SK-N-SH (cell line): Measurements from ENCODE around the gene GPR82.

Experiments
- CHD2 ChIP-seq: fragments of 150-350 bp; IDR thresholded peaks from 2 replicates; pipeline ENCODE4 v1.6.1; 2018; ENCODE audit warnings: low read length; ENCODE audit not compliant: partially characterized antibody
- CTCF ChIP-seq: fragments of 200-600 bp; sonication (generic); IDR thresholded peaks from 2 replicates; pipeline ENCODE4 v1.6.1; 2017; ENCODE audit warnings: antibody characterized with exemption, mild to moderate bottlenecking, moderate library complexity
- EP300 ChIP-seq, 2 experiments: IDR thresholded peaks; 2 replicates each; pipeline versions ENCODE4 v1.4.0 to v1.6.1; 2012; ENCODE audit warnings: borderline replicate concordance in 1 of 2, low read depth in 1 of 2, low read length in 1 of 2
- GABPA ChIP-seq: IDR thresholded peaks from 2 replicates; pipeline ENCODE4 v1.4.0; 2012; ENCODE audit warnings: low read depth, mild to moderate bottlenecking
- JUND ChIP-seq: IDR thresholded peaks from 2 replicates; pipeline ENCODE4 v1.4.0; 2012
- MAX ChIP-seq: IDR thresholded peaks from 2 replicates; pipeline ENCODE4 v1.4.0; 2012; ENCODE audit warnings: low read depth
- NFIC ChIP-seq: IDR thresholded peaks from 2 replicates; pipeline ENCODE4 v1.4.0; 2012; ENCODE audit warnings: borderline replicate concordance
- NRF1 ChIP-seq: IDR thresholded peaks from 2 replicates; pipeline ENCODE4 v1.6.1; 2012; ENCODE audit warnings: low read depth, mild to moderate bottlenecking, low read length
- POLR2AphosphoS5 ChIP-seq: IDR thresholded peaks from 2 replicates; pipeline ENCODE4 v1.6.1; 2012; ENCODE audit warnings: low read depth, low read length
- RAD21 ChIP-seq: IDR thresholded peaks from 2 replicates; pipeline ENCODE4 v1.6.1; 2012; ENCODE audit warnings: mild to moderate bottlenecking, low read length
- TAF1 ChIP-seq: IDR thresholded peaks from 2 replicates; pipeline ENCODE4 v1.6.1; 2012; ENCODE audit warnings: low read depth, mild to moderate bottlenecking, low read length, moderate library complexity, borderline replicate concordance
- TEAD4 ChIP-seq: IDR thresholded peaks from 2 replicates; pipeline ENCODE4 v1.4.0; 2012; ENCODE audit warnings: mild to moderate bottlenecking, borderline replicate concordance; ENCODE audit not compliant: insufficient read depth
- ZBTB33 ChIP-seq: IDR thresholded peaks from 2 replicates; pipeline ENCODE4 v1.4.0; 2012; ENCODE audit warnings: low read depth, borderline replicate concordance

DNA sequence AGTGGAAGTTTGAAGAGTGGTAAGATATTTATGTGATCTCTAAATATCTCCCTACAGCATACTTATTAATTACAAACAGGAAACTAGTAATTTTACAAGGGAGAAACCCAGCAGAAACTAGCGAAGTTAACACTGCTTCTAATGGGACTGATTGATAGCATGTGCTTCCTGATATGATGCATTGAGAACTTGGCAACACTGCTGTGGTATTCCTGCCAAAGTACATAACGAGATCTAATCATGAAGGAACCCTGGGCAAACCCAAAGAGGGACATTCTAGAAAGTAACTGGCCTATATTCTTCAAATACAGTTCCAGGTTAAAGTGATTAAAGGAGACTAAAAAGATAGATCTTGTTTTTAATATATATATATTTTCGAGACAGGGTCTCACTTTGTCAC is 39.8 kb upstream of the GPR82 start:
- TF ChIP-seq CTCF (no peak), RAD21 (no peak), TEAD4 (no peak), MAX (no peak), JUND (no peak), POLR2AphosphoS5 (no peak), CHD2 (no peak), ZBTB33 (no peak), NFIC (no peak), TAF1 (no peak), EP300 (IDR thresholded peaks at IDR 0.05; ENCODE audit: borderline replicate concordance in 1 of 2, low read depth in 1 of 2, low read length in 1 of 2) (no peak), GABPA (no peak), NRF1 (no peak)
